HG03135 (cell line): ENCODE measurements around the gene TYRO3.

Experiments used
- ATAC-seq: cut with Tn5 transposase; IDR thresholded peaks from one replicate; pipeline ENCODE4 v1.9.1; 2021; ENCODE audit warnings: mild to moderate bottlenecking, moderate library complexity; ENCODE audit not compliant: unreplicated experiment

TYRO3 gene

GRCh38 chr15:41558400-41559238, at the start of gene TYRO3:
TSS of gene TYRO3 (plus strand) at chr15:41559212. CDS start at chr15:41559258, 46 bp downstream.
- no peak for ATAC-seq

GRCh38 chr15:41510728-41511127, 48.3 kb upstream of the TYRO3 start:
- ATAC-seq: no peak

- ATAC-seq: no peak
Measured at GRCh38 chr15:41511331-41511898, 47.6 kb upstream of the TYRO3 start.

GRCh38 chr15:41511899-41512369, 47.1 kb upstream of the TYRO3 start:
- no peak for ATAC-seq

GRCh38 chr15:41512512-41512939, 46.5 kb upstream of the TYRO3 start:
- no peak for ATAC-seq

GRCh38 chr15:41512940-41513505, 46.0 kb upstream of the TYRO3 start:
- no peak for ATAC-seq

GRCh38 chr15:41513506-41514227, 45.3 kb upstream of the TYRO3 start, which contains the start of gene LTK:
TSS of gene LTK (minus strand) at chr15:41513827. CDS start at chr15:41513709, 118 bp downstream.
- ATAC-seq: no peak

GRCh38 chr15:41517895-41518449, 41.0 kb upstream of the TYRO3 start:
- no peak for ATAC-seq

GRCh38 chr15:41520636-41521035, 38.4 kb upstream of the TYRO3 start:
- ATAC-seq: no peak

- ATAC-seq: no peak
Measured at GRCh38 chr15:41521614-41522013, 37.4 kb upstream of the TYRO3 start.

GRCh38 chr15:41523097-41523496, 35.9 kb upstream of the TYRO3 start:
- ATAC-seq: no peak

GRCh38 chr15:41530363-41530956, 28.6 kb upstream of the TYRO3 start:
- no peak for ATAC-seq

- no peak for ATAC-seq
Measured at GRCh38 chr15:41535544-41535943, 23.5 kb upstream of the TYRO3 start.

- no peak for ATAC-seq
Measured at GRCh38 chr15:41536866-41537265, 22.1 kb upstream of the TYRO3 start.

- ATAC-seq: no peak
Measured at GRCh38 chr15:41543521-41543870, 15.5 kb upstream of the TYRO3 start.

- ATAC-seq: no peak
Measured at GRCh38 chr15:41544650-41545015, 14.4 kb upstream of the TYRO3 start.

- no peak for ATAC-seq
Measured at GRCh38 chr15:41545218-41545617, 13.8 kb upstream of the TYRO3 start.

GRCh38 chr15:41546851-41547786, 11.9 kb upstream of the TYRO3 start:
- ATAC-seq: no peak

- ATAC-seq: no peak
Measured at GRCh38 chr15:41550066-41550775, 8.8 kb upstream of the TYRO3 start.
